ENCODE data around the gene SLC38A7. TPM values are rescaled to one million over a fixed set of nuclear protein-coding genes. Genes with fewer than 3 reads are reported as not detected.

SLC38A7 gene, protein sequence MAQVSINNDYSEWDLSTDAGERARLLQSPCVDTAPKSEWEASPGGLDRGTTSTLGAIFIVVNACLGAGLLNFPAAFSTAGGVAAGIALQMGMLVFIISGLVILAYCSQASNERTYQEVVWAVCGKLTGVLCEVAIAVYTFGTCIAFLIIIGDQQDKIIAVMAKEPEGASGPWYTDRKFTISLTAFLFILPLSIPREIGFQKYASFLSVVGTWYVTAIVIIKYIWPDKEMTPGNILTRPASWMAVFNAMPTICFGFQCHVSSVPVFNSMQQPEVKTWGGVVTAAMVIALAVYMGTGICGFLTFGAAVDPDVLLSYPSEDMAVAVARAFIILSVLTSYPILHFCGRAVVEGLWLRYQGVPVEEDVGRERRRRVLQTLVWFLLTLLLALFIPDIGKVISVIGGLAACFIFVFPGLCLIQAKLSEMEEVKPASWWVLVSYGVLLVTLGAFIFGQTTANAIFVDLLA
- 20.5 and 22.4 TPM in 2 replicates for total RNA-seq

GRCh38 chr16:58684354-58685083, at the start of gene SLC38A7:
Gene SLC38A7 (minus strand): TSS chr16:58684770. CDS start chr16:58680126, 4,644 bp downstream.

GRCh38 chr16:58733671-58734458, 49.3 kb upstream of the SLC38A7 start, which contains the start of gene GOT2:
Gene GOT2 (minus strand): TSS chr16:58734316. CDS start chr16:58734228, 88 bp downstream.

DNA sequence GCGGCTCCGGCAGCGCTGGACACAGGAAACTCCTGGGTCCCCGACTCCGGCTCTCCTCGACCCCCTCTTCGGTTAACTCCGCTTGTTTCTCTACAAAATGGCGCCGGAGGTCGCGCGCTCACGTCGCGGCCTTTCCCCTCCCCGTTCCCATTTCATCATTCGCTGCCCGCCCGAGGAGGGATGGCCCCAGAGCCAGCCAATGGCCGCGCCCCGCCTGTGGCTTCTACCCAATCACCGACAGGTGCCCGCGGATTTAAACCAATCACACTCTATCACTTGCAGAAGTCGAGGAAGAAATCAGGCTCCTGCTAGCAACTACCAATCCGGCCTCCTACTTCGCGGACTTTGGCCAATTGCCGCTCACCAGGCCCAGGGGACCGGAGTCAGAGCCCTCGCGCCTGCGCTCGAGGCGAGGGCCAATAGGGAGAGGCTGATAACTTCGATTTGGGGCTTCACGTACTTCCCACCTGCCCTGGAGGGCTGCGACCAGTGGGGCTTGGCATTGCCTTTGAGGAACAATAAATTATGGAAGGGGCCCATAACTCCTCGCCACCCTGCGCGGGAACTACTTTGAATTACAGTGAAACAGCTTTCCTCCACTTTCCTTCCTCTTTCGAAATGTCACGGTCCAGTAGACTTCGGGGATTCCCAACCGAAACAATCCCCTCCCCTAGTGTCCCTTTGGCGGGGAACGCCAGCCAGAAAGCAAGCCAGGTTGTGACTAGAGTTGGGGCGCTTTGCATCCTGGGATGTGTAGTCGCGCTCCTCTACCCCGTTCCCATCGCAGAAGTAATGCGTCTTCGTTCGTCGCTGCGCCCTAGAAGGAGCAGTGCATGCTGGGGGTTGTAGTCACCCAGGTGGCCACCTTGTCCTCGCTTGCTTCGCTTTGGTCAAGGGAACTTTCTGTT, 54.6 kb downstream of the SLC38A7 start, which contains the start of gene CNOT1:
Gene CNOT1 (minus strand): TSS at position 94 of the 908 bp plus-strand sequence. CDS start 30,489 bp downstream, outside the sequence.

Other genes starting within 250 kb of the SLC38A7 start
- gene NDRG4, start 184.6 kb downstream of the SLC38A7 start, total RNA-seq, result 5.8 and 15.9 TPM in 2 replicates
- gene SETD6, start 169.3 kb downstream of the SLC38A7 start, total RNA-seq, result 21.9 and 22.6 TPM in 2 replicates
- 123 and 142 TPM in 2 replicates for gene CNOT1, start 54.9 kb downstream of the SLC38A7 start, total RNA-seq
- 56.7 and 57.1 TPM in 2 replicates for gene GOT2, start 49.5 kb upstream of the SLC38A7 start, total RNA-seq

Data from tracheal epithelial cell (primary cell).